Cardiac muscle cell (in vitro differentiated cells and primary cell): Measurements from ENCODE around the gene KNTC1. TPM values are rescaled to one million over a fixed set of nuclear protein-coding genes. Genes with fewer than 3 reads are reported as not detected.

ENCODE experiments used
- DNase-seq, 2 donors: peaks; one replicate each; pipeline versions ENCODE4 v3.0.0 to v3.0.0-alpha.2; 2010 to 2017; ENCODE audit warnings: low read depth in 1 of 2, low spot score in 1 of 2
- H3K27ac ChIP-seq: fragments of 200-600 bp; sonication (generic); 2 replicates; pipeline ENCODE4 v1.5.1; 2016
- H3K27me3 ChIP-seq: fragments of 200-600 bp; sonication (generic); 2 replicates; pipeline ENCODE4 v1.6.0; 2016; ENCODE audit warnings: control low read depth
- H3K36me3 ChIP-seq: fragments of 200-600 bp; sonication (generic); 2 replicates; pipeline ENCODE4 v1.5.1; 2016; ENCODE audit warnings: control low read depth
- H3K4me1 ChIP-seq: fragments of 200-600 bp; sonication (generic); 2 replicates; pipeline ENCODE4 v1.8.1; 2017; ENCODE audit warnings: low read depth, mild to moderate bottlenecking, mixed run types
- H3K4me3 ChIP-seq: fragments of 200-600 bp; sonication (generic); 2 replicates; pipeline ENCODE4 v1.5.1; 2016; ENCODE audit warnings: mild to moderate bottlenecking
- H3K9me3 ChIP-seq: fragments of 200-600 bp; sonication (generic); 2 replicates; pipeline ENCODE4 v1.5.1; 2017; ENCODE audit warnings: low read depth, mild to moderate bottlenecking, control low read depth
- CTCF ChIP-seq: IDR thresholded peaks from 2 replicates; pipeline ENCODE4 v1.5.1; 2012; ENCODE audit warnings: low read depth, mild to moderate bottlenecking, low read length
- polyA plus RNA-seq: library from polyadenylated mRNA; unstranded; fragments of >200 nt; fragmentation: Nextera tagmentation; extraction: Ambion mirVana; gene quantifications from 2 replicates; pipeline ENCODE4 v1.2.1, GENCODE V29; 2016
- total RNA-seq: library from RNA; depleted of rRNA; stranded (reverse); fragments of >200 nt; gene quantifications from 2 replicates; pipeline ENCODE4 v1.2.3, GENCODE V29; 2016

The KNTC1 gene
- total and polyA plus RNA-seq, 2 experiments from 2014 or later: 18.1 to 24.3 TPM

- no peak for TF ChIP-seq CTCF
- no peaks in the 10 kb centered on the region for H3K9me3 ChIP-seq
- H3K27me3 ChIP-seq: no peaks in the 10 kb centered on the region
- no peak overlapping the region for H3K4me3 ChIP-seq
- H3K27ac ChIP-seq: no peak overlapping the region
- no peak for DNase-seq
- no peaks in the 10 kb centered on the region for H3K4me1 ChIP-seq
- H3K36me3 ChIP-seq: no peaks in the 10 kb centered on the region
Measured at GRCh38 chr12:122665349-122665748, 138.3 kb downstream of the KNTC1 start.

GRCh38 chr12:122665759-122666158, 138.7 kb downstream of the KNTC1 start:
- no peak for DNase-seq
- Histone ChIP-seq H3K36me3 (no peaks in the 10 kb centered on the region), H3K9me3 (no peaks in the 10 kb centered on the region), H3K27me3 (no peaks in the 10 kb centered on the region), H3K27ac (no peak overlapping the region), H3K4me1 (no peaks in the 10 kb centered on the region), H3K4me3 (no peak overlapping the region)
- no peak for TF ChIP-seq CTCF

- no peaks in the 10 kb centered on the region for H3K27me3 ChIP-seq
- no peak overlapping the region for H3K4me3 ChIP-seq
- no peaks in the 10 kb centered on the region for H3K36me3 ChIP-seq
- H3K27ac ChIP-seq: no peak overlapping the region
- no peak for DNase-seq
- TF ChIP-seq CTCF: no peak
- H3K9me3 ChIP-seq: no peaks in the 10 kb centered on the region
- no peaks in the 10 kb centered on the region for H3K4me1 ChIP-seq
Measured at GRCh38 chr12:122668268-122668667, 141.2 kb downstream of the KNTC1 start.

- peak in 1 of 2 donors; percentile 70 for DNase-seq
- H3K36me3 ChIP-seq: no peaks in the 10 kb centered on the region
- no peaks in the 10 kb centered on the region for H3K9me3 ChIP-seq
- no peak overlapping the region for H3K4me3 ChIP-seq
- TF ChIP-seq CTCF: no peak
- H3K27ac ChIP-seq: no peak overlapping the region
- no peaks in the 10 kb centered on the region for H3K4me1 ChIP-seq
- no peaks in the 10 kb centered on the region for H3K27me3 ChIP-seq
Measured at GRCh38 chr12:122669397-122670070, 142.5 kb downstream of the KNTC1 start.

GRCh38 chr12:122672515-122672914, 145.5 kb downstream of the KNTC1 start:
- Histone ChIP-seq H3K4me1 (no peaks in the 10 kb centered on the region), H3K27me3 (no peaks in the 10 kb centered on the region), H3K4me3 (no peak overlapping the region), H3K9me3 (no peaks in the 10 kb centered on the region), H3K27ac (no peak overlapping the region), H3K36me3 (no peaks in the 10 kb centered on the region)
- DNase-seq: no peak
- TF ChIP-seq CTCF: no peak

Other genes with a start within 250 kb of the KNTC1 start
- 29.1 and 46.3 TPM in 2 replicates for gene CLIP1, start 104.6 kb upstream of the KNTC1 start, total RNA-seq
- 29.6 and 40.0 TPM in 2 replicates for gene CLIP1, start 104.6 kb upstream of the KNTC1 start, polyA plus RNA-seq
- 16.8 and 21.8 TPM in 2 replicates for gene ZCCHC8, start 26.3 kb upstream of the KNTC1 start, total RNA-seq
- gene ZCCHC8, start 26.3 kb upstream of the KNTC1 start, polyA plus RNA-seq: 17.9 and 19.2 TPM in 2 replicates
- gene RSRC2, start 313 bp upstream of the KNTC1 start, total RNA-seq: 48.3 and 102 TPM in 2 replicates
- gene RSRC2, start 313 bp upstream of the KNTC1 start, polyA plus RNA-seq: 72.2 and 129 TPM in 2 replicates
- not detected in 2 replicates for gene HCAR2, start 176.1 kb downstream of the KNTC1 start, total RNA-seq
- gene HCAR2, start 176.1 kb downstream of the KNTC1 start, polyA plus RNA-seq: not detected in 2 replicates
- not detected in 2 replicates for gene HCAR3, start 189.6 kb downstream of the KNTC1 start, total RNA-seq
- gene HCAR3, start 189.6 kb downstream of the KNTC1 start, polyA plus RNA-seq: not detected in 2 replicates
- gene HCAR1, start 203.6 kb downstream of the KNTC1 start, total RNA-seq: not detected in 2 replicates
- not detected in 2 replicates for gene HCAR1, start 203.6 kb downstream of the KNTC1 start, polyA plus RNA-seq
- gene DENR, start 225.6 kb downstream of the KNTC1 start, total RNA-seq: 23.6 and 31.7 TPM in 2 replicates
- gene DENR, start 225.6 kb downstream of the KNTC1 start, polyA plus RNA-seq: 87.6 and 88.2 TPM in 2 replicates
- 0.63 and 1.3 TPM in 2 replicates for gene CCDC62, start 247.3 kb downstream of the KNTC1 start, total RNA-seq
- gene CCDC62, start 247.3 kb downstream of the KNTC1 start, polyA plus RNA-seq: 0.37 and 0.46 TPM in 2 replicates